ENCODE data around the gene FHDC1. TPM values are rescaled to one million over a fixed set of nuclear protein-coding genes. Genes with fewer than 3 reads are reported as not detected.

Gene FHDC1
- total and polyA plus RNA-seq, 10 of the 15 experiments (the other 5 are each of a cell fraction or from before 2014, with no cell fraction given), result 0.04 to 0.12 (median 0.06) TPM; not detected in 3

DNA sequence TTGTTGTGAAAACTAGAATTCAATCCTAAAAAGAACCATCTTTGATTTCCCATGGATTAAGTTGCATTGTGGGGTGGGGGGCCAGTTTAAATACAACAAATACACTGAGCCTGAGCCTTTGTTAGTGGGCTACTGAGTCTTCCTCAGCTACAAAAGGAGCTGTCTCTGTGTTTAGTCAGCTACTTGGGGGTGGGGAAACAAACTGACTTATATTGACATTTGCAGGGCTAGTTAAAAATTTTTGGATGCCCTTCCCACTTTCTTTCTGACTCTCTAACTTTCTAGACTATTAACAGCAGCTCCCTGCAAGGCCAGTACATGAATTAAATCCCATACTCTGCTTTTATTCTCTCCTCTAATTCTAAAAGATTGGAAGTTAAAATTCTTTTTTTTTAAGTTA, 32.5 kb upstream of the FHDC1 start:
- ChIA-PET RAD21 (ENCODE audit: unreplicated experiment) (no interaction called here), SMC1A (ENCODE audit: uncharacterized antibody, unreplicated experiment) (interaction anchor here (0.6 to 3.3 kb wide), 3 partner anchors 10 to 56 kb away, joined by 3 to 10 read pairs (median 3); no protein-coding TSS in a partner anchor), POLR2A (no interaction called here), CTCF (interaction anchor here (1.2 kb wide), 1 partner anchor 36 kb away, joined by 3 read pairs; no protein-coding TSS in a partner anchor)
- ATAC-seq (no peak), DNase-seq (ENCODE audit: low read depth, low spot score) (no peak), FAIRE-seq (no peak)
- no peaks in the 10 kb centered on the region for H3K4me1 ChIP-seq (ENCODE audit: control insufficient read depth, insufficient read depth, low read length)
- in situ Hi-C loops (cut with MboI), result no loop called here
- H3K79me2 ChIP-seq (ENCODE audit: control insufficient read depth, insufficient read depth, low read length), result no peaks in the 10 kb centered on the region
- no peaks in the 10 kb centered on the region; the same call in 2 of the 3 replicates for H3K9me3 ChIP-seq (replicated peaks; ENCODE audit: control insufficient read depth, insufficient read depth, low read length)
- no peaks in the 10 kb centered on the region for H4K20me1 ChIP-seq (ENCODE audit: control insufficient read depth, insufficient read depth)
- H3K9ac ChIP-seq (ENCODE audit: control insufficient read depth, insufficient read depth, low read length), result no peak overlapping the region
- no TSS peak for BruUV-seq (replicated peaks)
- no peak overlapping the region for H2AFZ ChIP-seq (ENCODE audit: control insufficient read depth, low read depth, low read length)
- TF ChIP-seq CBX3 (IDR thresholded peaks at IDR 0.05; ENCODE audit: borderline replicate concordance, low read depth) (no peak), YY1 (IDR thresholded peaks at IDR 0.05; ENCODE audit: low read depth, low read length) (no peak), PAX8 (IDR thresholded peaks at IDR 0.05) (no peak), ZBED1 (IDR thresholded peaks at IDR 0.05; ENCODE audit: borderline replicate concordance) (no peak), GABPA (IDR thresholded peaks at IDR 0.05; ENCODE audit: low read depth) (no peak), RBBP5 (conservative IDR thresholded peaks at IDR 0.05) (no peak)
- intact Hi-C loops (cut with micrococcal nuclease; ENCODE audit: unreplicated experiment), result no loop called here
- no peak overlapping the region for H3K4me3 ChIP-seq
- H3K27ac ChIP-seq (ENCODE audit: control insufficient read depth, insufficient read depth), result no peak overlapping the region
- H3K36me3 ChIP-seq (ENCODE audit: control insufficient read depth in 2 of 2, insufficient read depth in 2 of 2, low read length in 1 of 2), result no peaks in the 10 kb centered on the region; a peak in 1 of 4 replicates
- H3K4me2 ChIP-seq (ENCODE audit: control insufficient read depth, insufficient read depth), result no peak overlapping the region
- H3K27me3 ChIP-seq (replicated peaks in 1 of 2; ENCODE audit: control insufficient read depth in 2 of 2, insufficient read depth in 2 of 2, low read length in 1 of 2), result no peaks in the 10 kb centered on the region

- no TSS peak for BruUV-seq (replicated peaks)
- no peak overlapping the region for H2AFZ ChIP-seq (ENCODE audit: control insufficient read depth, low read depth, low read length)
- ChIA-PET SMC1A (ENCODE audit: uncharacterized antibody, unreplicated experiment) (interaction anchor here (0.7 kb wide), 1 partner anchor 13 kb away, joined by 3 read pairs; no protein-coding TSS in a partner anchor), POLR2A (no interaction called here), RAD21 (ENCODE audit: unreplicated experiment) (no interaction called here), CTCF (no interaction called here)
- no peaks in the 10 kb centered on the region for H4K20me1 ChIP-seq (ENCODE audit: control insufficient read depth, insufficient read depth)
- ATAC-seq, result no peak
- no peak for DNase-seq (ENCODE audit: low read depth, low spot score)
- no peak overlapping the region for H3K27ac ChIP-seq (ENCODE audit: control insufficient read depth, insufficient read depth)
- in situ Hi-C loops (cut with MboI), result no loop called here
- H3K9me3 ChIP-seq (replicated peaks; ENCODE audit: control insufficient read depth, insufficient read depth, low read length), result no peaks in the 10 kb centered on the region
- no peaks in the 10 kb centered on the region; a peak in 1 of 4 replicates for H3K36me3 ChIP-seq (ENCODE audit: control insufficient read depth in 2 of 2, insufficient read depth in 2 of 2, low read length in 1 of 2)
- H3K4me2 ChIP-seq (ENCODE audit: control insufficient read depth, insufficient read depth), result no peak overlapping the region
- no peaks in the 10 kb centered on the region for H3K4me1 ChIP-seq (ENCODE audit: control insufficient read depth, insufficient read depth, low read length)
- TF ChIP-seq PBX3 (IDR thresholded peaks at IDR 0.05; ENCODE audit: insufficient replicate concordance, low read depth, low read length), result no peak
- no peak for TF ChIP-seq ZNF384 (IDR thresholded peaks at IDR 0.05; ENCODE audit: borderline replicate concordance, low read depth, low read length)
- no peak for TF ChIP-seq HDGF (IDR thresholded peaks at IDR 0.05)
- no peak for TF ChIP-seq GABPA (IDR thresholded peaks at IDR 0.05; ENCODE audit: low read depth)
- TF ChIP-seq POLR2AphosphoS2 (IDR thresholded peaks at IDR 0.05; ENCODE audit: low read depth, low read length), result no peak
- TF ChIP-seq SP1 (IDR thresholded peaks at IDR 0.05; ENCODE audit: low read depth, low read length), result no peak
- TF ChIP-seq ZNF592 (IDR thresholded peaks at IDR 0.05), result no peak
- intact Hi-C loops (cut with micrococcal nuclease; ENCODE audit: unreplicated experiment), result no loop called here
- no peaks in the 10 kb centered on the region for H3K27me3 ChIP-seq (replicated peaks in 1 of 2; ENCODE audit: control insufficient read depth in 2 of 2, insufficient read depth in 2 of 2, low read length in 1 of 2)
- FAIRE-seq, result no peak
- WGBS (ENCODE audit: insufficient coverage, insufficient replicate concordance, low lambda C conversion rate, missing lambda C conversion rate), result 97% methylated on average over 4 of the region's 4 CpGs
- no peak overlapping the region for H3K9ac ChIP-seq (ENCODE audit: control insufficient read depth, insufficient read depth, low read length)
- no peaks in the 10 kb centered on the region for H3K79me2 ChIP-seq (ENCODE audit: control insufficient read depth, insufficient read depth, low read length)
- no peak overlapping the region for H3K4me3 ChIP-seq
Observed at GRCh38 chr4:152909901-152910300, 26.2 kb upstream of the FHDC1 start.
